Hepatocyte (in vitro differentiated cells): ENCODE data around the gene CDH15.

Source experiments
- EZH2 ChIP-seq: fragments of 200-600 bp; sonication (generic); IDR thresholded peaks from 2 replicates; pipeline ENCODE4 v1.6.1; 2016; ENCODE audit warnings: antibody characterized with exemption, mild to moderate bottlenecking, borderline replicate concordance
- EZH2phosphoT487 ChIP-seq: fragments of 200-600 bp; sonication (generic); IDR thresholded peaks from one replicate; pipeline ENCODE4 v1.6.1; 2018; ENCODE audit warnings: antibody characterized with exemption, mild to moderate bottlenecking, low read depth, moderate library complexity; ENCODE audit not compliant: unreplicated experiment, severe bottlenecking
- TF ChIP-seq, protein P1 (sequence below): fragments of 200-600 bp; sonication (generic); IDR thresholded peaks from 2 replicates; pipeline ENCODE4 v1.5.1; 2016; ENCODE audit warnings: antibody characterized with exemption, mild to moderate bottlenecking; ENCODE audit not compliant: poor library complexity

DNA sequence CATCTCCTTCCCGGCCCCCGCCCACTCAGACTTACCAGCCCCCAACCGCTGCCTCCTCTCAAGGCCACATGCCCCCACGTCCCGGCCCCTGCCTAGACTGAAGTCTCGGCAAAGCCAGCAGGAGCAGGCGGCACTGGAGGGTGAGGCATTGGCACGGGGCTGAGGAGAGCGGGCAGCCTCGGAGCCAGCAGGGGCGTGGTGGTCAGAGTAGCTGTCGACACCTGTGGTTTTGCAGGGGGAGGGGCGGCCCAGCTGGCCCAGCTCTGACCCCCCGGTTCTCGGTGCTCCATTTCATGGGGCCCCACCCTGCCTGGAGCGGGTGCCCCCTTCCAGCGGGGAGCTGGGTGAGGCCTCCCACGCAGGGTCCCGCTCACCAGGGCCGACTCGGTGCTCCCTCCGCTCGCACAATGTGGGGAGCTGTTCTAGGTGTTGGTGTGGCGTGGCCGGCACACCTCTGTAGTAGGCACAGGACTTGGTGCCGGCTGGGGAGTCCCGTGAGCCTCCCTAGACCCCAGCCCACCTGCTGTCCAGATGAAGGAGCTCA, 4.7 kb downstream of the CDH15 start:
- TF ChIP-seq, protein P1, sequence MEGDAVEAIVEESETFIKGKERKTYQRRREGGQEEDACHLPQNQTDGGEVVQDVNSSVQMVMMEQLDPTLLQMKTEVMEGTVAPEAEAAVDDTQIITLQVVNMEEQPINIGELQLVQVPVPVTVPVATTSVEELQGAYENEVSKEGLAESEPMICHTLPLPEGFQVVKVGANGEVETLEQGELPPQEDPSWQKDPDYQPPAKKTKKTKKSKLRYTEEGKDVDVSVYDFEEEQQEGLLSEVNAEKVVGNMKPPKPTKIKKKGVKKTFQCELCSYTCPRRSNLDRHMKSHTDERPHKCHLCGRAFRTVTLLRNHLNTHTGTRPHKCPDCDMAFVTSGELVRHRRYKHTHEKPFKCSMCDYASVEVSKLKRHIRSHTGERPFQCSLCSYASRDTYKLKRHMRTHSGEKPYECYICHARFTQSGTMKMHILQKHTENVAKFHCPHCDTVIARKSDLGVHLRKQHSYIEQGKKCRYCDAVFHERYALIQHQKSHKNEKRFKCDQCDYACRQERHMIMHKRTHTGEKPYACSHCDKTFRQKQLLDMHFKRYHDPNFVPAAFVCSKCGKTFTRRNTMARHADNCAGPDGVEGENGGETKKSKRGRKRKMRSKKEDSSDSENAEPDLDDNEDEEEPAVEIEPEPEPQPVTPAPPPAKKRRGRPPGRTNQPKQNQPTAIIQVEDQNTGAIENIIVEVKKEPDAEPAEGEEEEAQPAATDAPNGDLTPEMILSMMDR = no peak
- no peak for TF ChIP-seq EZH2phosphoT487
- no peak for TF ChIP-seq EZH2
